ENCODE measurements around the gene MAP4K5. TPM values are rescaled to one million over a fixed set of nuclear protein-coding genes. Genes with fewer than 3 reads are reported as not detected.

The MAP4K5 gene
- total RNA-seq, 1 experiment from 2014 or later = 30.5 TPM

DNA sequence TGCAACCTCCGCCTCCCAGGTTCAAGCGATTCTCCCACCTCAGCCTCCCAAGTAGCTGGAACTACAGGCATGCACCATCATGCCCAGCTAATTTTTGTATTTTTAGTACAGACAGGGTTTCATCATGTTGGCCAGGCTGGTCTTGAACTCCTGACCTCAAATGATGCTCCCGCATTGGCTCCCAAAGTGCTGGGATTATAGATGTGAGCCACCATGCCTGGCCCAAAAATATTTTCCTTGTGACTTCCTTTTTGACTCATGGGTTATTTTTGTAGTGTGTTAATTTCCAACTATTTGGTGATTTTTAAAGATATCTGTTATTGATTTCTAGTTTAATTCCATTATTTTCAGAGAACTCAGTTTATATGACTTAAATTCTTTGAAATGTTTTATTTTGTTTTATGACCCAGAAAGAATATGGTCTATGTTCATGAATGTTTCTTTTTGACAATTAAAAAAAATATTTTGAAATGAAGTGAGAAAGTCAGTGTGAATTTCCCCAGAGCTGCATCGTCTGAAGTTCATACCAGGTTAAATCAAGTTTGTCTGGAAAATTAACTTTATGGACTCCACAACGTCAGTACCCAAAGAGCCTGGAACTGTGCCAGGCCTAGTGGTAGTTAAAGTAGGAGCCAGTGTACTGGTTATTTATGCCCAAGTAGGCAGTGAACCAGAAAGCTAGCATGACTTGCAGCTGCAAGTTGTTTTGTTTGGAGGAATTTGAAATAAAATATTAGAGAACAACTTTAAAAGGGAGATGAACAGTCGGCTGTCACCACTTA, 132.9 kb downstream of the MAP4K5 start:
- peak; percentile 52 for DNase-seq (ENCODE audit: low read depth)

DNA sequence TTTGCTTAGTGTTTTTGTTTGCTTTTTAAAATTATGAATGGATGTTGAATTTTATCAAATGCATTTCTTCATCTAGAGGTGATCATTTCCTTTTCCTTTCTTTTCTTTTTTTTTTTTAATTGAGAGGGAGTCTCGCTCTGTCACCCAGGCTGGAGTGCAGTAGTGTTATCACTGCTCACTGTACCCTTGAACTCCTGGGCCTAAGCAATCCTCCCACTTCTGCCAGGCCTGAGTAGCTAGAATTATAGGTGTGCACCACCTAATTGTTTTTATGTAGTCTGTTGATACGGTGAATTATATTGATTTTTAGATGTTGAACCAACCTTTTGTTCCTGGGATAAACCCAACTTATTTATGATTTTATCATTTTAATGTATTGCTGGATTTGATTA, 134.2 kb downstream of the MAP4K5 start:
- no peak for DNase-seq (ENCODE audit: low read depth)

DNA sequence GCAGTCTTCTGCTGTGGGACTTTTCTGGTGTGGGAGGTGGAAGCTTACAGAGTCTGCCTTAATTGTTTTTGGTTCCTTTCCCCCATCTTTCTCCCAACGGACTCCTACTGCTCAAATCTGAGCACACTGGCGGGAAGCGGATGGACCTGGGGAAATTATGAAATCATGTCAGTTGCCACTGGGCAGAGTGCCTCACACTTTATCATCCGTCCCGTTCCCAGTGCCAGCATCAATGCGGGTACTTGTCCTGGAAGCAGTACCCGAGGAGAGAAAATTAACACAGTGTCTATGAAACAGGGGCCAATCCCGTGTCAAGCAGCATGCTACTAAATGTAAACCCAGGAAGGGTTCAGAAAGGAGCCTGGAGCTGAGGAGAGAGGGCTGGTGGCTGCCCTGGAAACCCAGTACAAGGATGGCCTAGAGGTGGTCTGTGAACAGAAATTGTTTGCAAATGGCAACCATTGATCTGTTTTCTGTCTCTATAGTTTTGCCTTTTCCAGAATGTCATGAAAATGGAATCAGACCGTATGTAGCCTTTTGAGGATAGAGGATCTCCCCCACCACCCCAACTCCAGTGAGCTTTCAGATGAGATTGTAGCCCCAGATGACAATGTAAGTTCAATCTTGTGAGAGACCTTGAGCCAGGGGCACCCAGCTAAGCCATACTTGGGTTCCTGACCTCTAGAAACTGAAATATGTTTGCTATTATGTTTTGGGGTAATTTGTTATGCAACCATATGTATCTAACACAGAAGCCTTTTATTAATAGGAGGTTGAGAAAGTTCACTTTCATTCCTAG, 134.8 kb downstream of the MAP4K5 start:
- peak; percentile 39 for DNase-seq (ENCODE audit: low read depth)

DNA sequence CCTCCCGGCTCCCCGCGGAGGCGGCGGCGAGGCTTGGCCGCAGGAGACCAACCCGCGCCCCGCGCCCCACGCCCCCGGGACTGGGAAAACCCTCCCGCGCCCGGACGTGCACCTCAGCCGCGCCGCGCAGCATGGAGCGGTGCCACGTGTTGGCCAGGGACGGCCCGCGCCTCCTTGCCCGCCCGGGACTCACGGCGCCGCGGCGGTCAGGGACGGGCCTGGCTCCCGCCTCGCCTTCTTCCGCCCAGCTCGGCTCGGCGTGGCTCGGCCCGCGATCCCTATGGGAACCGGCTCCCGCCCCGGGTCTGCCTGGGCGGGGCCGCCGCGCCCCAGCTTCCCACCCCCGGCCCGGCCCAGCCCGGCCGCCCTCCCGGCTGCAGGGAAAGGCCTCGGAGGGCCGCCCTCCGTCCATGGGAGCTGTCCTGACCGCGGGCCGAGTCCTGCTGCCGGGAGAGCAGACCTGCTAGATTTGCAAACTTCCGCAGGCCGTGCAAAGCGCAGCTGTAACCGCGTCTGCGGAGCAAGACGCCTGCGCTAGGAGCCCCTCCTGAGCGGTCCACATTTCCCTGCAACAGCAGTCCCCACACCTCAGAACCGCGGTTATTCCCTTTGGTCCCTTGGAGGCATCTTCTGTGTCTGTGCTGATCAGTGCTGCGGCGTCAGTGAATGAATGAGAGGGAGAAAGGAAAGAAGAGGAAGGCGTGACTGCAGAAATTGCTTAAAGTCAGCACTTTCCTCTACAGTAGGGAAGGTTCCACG, 135.6 kb downstream of the MAP4K5 start, which contains the start of gene CDKL1:
Gene CDKL1, minus strand, starts transcription at position 251 of the 759 bp plus-strand sequence. CDS start 1,013 bp downstream, outside the sequence.
- peak; percentile 73 for DNase-seq (ENCODE audit: low read depth)

DNA sequence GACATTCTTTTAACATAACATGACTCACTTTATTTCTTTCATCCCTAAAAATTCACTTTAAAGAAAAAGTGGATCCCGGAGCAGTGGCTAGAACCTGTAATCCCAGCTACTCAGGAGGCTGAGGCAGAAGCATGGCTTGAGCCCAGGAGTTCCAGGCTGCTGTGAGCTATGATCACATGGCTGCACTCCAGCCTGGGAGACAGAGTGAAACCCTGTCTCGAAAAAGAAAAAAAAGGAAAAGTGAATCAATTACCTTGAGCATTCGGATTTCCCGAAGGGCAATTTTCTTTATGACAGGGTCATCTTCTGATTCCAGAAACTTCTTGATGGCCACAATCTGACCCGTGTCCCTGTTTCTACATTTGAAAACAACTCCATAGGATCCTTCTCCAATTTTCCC, 136.9 kb downstream of the MAP4K5 start:
- no peak for DNase-seq (ENCODE audit: low read depth)

DNA sequence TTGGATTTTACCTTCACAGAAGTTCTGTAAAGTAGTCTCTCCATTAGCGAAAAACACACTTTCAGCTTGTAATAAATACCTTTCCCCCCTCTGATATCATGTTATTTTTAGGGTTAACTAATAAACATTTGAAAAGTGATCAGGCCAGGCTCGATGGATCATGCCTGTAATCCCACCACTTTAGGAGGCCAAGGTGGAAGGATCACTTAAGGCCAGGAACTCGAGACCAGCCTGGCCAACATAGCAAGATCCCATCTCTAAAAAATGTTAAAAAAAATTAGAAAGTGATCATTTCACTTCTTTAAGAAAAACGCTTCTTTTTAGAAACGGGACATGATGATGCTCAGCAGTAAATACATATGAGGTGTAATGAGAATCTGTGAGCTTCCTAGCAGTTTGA, 137.7 kb downstream of the MAP4K5 start:
- no peak for DNase-seq (ENCODE audit: low read depth)

DNA sequence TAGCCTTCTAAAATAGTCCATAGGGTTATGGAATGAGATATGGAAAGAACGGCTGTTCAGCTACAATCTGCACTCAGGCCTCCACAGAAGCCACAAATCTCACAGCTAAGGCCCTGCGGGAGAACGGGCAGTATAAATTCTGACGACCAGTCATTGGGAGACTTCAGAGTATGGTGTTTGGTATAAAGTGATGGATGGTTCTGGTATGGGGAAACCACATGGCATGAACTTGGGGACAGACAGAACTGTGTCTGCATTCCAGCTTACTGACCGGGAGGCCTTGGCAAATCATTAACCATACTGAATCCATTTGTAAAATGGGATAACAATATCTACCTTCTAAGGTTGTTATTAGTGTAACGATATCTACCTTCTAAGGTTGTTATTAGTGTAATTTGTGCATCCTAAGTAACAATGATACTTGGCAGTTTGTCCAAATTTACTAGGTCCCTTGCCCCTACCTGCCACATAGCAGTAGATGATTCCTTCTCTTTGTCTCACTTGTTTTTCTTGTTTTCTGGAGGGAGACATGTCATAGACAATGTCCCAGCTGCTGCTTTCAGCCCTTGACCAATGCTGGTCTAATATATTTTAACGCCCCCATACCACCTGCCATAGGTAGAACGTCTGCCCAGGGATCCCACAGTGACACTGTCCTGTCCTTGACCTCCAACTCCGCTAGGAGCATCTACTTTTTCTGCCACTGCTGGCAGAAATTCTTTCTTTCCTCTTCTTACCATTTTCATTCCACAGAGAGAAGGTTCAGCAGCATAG, 142.5 kb downstream of the MAP4K5 start:
- DNase-seq (ENCODE audit: low read depth) = no peak

DNA sequence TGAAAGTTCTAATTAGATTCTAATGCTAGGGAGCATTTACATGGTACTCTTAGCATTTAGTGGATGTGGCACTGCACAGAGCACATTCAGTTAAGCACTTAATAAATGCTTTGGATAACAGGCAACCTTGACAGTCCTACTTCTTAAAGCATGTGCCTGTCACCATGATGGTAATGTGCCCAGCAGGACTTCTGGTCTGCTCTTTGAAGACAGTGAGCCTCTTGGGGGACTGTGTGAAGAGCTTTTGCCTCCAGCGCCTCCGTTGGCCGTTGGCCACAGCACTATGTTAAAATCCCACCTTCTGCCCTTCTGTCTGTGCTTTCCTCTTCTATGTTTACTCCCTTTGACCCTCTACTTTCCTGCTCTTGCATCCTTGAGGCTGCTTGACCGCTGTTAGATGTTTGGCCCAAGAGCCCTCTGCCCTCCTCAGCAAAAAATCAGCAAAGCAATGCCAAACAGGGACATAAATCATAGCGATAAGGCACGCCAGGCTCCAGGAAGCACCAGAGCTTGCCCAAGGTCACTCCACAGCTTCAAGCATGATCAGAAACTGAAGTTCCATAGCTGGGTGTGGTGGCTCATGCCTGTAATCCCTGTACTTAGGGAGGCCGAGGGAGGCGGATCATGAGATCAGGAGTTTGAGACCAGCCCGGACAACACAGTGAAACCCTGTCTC, 144.0 kb downstream of the MAP4K5 start:
- no peak for DNase-seq (ENCODE audit: low read depth)

DNA sequence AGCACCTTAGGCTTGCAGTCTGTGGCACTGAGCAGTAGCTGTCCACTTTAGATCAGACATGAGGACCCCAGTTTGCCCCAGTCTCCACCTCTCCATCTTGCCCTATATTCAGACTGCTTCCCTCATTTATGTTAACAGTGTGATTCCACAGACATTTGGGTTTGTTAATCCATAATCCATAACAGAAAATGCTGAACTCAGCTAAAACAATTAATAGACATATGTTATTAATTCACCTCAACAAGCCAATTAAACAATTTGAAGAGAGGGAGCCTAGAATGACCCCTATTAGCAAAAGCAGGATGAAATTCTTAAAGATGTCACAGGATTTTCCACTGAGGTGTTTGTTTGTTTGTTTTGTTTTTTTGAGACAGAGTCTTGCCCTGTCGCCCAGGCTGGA, 144.8 kb downstream of the MAP4K5 start:
- no peak for DNase-seq (ENCODE audit: low read depth)

DNA sequence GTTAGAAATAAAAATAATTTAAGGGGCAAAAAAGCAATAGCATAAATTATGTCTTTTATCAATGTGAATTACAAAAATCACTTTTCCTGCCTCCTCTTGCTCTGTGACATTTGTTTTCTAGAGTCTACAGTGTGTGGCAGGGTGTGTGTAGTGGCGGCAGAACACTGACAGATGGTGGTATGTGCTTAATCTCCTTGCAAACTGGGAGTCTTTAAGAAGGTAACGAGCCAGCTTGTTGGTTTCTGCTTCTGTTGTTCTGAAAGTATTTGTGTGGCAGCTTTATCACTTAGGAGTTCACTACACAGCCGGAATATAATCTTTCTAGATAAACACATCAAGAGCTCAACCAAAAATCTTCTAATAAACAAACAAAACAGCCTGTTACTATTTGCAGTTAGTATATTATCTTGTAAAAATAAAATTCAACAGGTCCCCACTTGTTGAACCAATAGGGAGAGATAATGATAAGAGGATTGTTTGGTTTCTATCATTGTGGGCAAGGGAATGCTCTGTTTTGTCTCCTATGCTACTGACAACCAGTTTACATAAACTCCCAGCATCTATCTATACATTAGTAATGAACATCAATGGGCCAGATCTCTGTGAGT, 148.6 kb downstream of the MAP4K5 start:
- DNase-seq (ENCODE audit: low read depth) = no peak

DNA sequence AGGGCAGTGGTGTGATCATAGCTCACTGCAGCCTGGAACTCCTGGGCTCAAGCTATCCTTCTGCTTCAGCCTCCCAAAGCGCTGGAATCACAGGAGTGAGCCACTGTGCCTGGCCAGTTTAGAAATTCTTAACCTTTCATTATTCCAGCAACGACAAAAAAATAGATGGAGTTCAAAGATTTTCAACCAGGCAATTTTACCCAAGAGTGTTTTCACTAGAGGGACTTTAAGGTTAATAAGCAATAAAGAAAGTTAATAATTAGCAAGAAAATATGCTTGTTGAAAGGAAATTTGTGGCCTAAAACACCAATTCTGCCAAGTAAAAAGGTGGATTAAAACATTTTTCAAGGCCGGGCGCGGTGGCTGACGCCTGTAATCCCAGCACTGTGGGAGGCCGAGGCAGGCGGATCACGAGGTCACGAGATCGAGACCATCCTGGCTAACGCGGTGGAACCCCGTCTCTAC, 150.5 kb downstream of the MAP4K5 start:
- no peak for DNase-seq (ENCODE audit: low read depth)

DNA sequence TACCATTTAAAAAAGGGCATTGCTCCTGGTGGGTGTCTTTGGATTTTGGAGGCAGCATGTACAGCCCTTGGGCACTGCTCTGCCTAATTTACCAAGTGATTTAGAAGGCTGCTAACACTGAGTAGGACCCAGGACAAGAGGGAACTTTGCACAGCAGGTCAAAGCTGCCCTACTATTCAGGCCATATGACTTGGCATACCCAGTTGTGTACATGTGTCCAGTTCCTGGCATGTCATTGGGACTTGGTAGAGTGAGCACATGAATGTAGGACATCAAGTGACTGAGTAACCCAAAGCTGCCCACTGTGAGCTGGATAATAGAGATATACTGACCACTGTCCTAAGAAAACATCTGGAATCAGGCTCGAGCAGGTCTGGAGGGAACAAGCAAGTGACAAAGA, 151.4 kb downstream of the MAP4K5 start:
- no peak for DNase-seq (ENCODE audit: low read depth)

DNA sequence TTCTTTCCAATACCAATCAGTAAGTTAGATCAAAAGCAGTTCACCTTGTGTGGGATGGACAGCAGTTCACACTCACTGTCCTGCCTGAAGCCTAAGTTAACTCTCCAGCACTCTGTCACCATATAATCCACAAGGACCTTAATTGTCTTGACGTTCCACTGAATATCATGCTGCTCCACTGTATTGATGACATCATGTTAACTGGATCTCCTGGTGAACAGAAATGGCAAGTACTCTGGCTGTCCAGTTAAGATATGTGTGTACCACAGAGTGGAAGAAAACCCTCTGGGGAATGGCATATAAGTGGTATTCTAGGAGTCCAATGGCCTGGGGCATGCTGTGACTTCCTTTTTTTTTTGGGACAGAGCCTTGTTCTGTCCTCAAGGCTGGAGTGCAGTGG, 151.9 kb downstream of the MAP4K5 start:
- DNase-seq (ENCODE audit: low read depth) = no peak

DNA sequence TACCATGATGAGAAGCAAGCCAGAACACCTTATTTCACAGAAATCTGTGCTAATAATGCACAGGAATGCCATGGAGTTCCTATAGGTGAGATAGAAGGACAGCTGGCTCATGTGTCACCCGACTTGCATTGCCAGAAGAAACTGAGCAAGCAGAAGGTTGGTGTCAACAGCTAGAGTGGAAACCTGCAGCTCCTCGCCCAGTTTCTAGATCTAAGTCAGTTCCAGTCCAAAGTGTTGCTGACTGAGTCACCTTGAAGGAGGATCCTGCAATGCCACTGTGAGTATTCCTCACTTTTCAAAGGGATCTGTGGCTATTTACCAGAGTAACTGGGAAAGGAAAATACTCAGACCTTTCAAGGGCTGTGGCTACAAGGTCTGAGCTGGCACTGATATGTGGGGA, 152.8 kb downstream of the MAP4K5 start:
- no peak for DNase-seq (ENCODE audit: low read depth)

DNA sequence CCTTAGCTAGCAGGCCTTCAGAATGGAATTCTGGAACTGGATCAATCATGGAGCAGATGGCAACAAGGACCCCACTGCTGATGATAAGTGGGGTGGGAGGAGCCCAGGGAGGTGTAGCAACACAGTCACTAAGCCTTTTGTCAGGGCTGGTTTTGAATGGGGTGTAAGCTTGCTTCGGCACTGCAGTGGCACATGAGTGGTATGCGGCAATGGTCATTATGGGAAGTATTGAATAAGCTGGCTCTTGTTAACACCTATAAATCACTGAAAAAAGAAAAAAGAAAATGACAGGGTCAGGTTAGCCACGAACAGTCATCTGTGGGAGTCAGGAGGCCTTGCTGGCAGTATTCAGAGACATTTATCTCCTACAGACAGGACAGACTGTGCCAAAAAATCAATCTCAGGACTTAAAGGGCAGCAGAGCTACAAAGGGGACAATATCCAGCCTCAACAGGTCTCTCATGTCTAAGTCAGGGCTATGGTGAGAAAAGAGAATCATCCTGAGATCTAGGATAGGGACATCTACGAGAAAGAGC, 154.8 kb downstream of the MAP4K5 start:
- DNase-seq (ENCODE audit: low read depth) = no peak

DNA sequence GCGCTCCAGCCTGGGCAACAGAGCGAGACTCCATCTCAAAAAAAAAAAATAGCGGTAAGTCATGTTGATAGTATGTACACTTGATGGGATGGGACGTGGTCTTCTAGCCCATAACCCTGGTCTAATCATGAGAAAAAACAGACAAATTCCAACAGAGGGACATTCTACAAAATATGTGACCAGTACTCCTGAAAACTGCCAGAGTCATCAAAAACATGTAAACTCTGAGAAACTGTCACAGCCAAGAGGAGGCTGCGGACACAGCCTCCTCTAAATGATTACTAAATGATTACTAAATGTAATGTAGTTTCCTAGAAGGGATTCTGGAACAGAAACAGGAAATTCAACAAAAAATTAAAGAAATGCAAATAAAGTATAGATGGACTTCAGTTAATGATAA, 156.6 kb downstream of the MAP4K5 start:
- no peak for DNase-seq (ENCODE audit: low read depth)

DNA sequence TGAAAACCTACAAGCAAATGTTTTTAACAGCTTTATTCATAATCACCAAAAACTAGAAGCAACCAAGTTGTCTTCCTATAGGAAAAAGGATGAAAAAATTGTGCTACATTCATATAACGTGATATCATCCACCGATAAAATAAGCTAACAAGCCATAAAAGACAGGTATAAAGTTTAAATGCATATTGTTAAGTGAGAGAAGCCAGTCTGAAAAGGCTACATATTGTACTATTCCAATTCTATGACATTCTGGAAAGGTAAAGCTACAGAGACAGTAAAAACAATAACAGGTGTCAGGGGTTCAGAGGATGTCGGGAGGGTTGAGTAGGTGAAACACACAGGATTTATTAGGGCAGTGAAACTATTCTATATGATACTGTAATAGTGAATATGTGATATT, 158.4 kb downstream of the MAP4K5 start:
- no peak for DNase-seq (ENCODE audit: low read depth)

DNA sequence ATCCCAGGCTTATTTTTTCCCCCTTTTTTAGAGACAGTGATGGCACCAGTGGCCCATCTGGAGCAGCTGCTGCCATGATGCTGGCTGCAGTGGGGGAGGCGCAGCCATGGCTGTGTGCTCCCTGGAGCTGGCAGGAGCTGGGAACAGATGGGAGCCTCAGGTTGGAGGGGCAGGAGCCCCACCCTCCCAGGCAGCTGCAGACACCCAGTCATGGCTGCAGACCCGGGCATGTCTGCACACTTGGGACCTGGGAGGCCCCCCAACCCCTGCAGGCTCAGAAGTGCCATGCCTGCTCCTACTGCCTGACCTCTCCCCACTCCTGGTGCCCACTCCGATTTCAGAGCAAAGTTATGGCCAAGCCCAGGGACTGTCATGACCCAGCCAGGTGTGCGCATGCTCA, 160.8 kb downstream of the MAP4K5 start:
- DNase-seq (ENCODE audit: low read depth) = no peak

Data from RPMI7951 (cell line).